HG02981 (cell line): ENCODE data around the gene C11orf71.

Experiments used
- ATAC-seq: cut with Tn5 transposase; IDR thresholded peaks from one replicate; pipeline ENCODE4 v1.9.1; 2021; ENCODE audit warnings: mild to moderate bottlenecking, moderate library complexity; ENCODE audit not compliant: unreplicated experiment

C11orf71 gene

DNA sequence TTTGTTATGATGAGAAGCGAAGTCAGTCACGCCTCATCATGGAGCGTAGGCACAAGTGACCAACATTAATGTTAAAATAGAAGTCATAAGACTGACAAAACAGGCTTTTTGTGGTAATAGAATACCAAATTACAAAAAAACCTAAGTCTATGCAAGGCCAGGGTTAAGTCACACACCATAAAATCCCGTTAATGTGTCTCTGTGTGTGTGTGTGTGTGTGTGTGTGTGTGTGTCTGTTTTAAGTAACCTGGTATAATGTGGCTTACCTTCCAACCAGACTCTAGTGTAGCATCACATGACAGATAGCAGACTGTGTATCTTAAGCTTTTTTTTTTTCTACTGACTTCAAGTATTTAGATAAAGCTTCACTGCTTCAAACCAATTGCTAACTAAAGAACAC, 38.0 kb downstream of the C11orf71 start:
- ATAC-seq, result no peak

DNA sequence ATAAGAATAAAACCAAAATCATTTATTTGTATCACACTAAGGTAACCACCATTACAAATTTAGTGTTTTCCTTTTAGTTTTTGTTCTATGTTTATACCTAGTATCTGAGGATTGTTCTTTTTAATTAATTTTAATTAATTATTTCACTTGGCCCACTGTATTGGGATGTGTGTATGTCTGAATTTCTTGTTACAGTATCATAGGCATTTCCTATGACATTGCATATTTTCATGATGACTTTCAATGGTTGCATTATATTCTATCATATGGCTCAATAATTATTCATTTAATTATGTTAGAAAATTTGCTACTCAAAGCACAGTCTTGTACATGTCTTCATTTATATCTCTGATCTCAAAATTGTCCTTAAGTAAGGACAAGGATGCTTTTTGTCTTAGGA, 41.0 kb downstream of the C11orf71 start:
- ATAC-seq, result no peak

DNA sequence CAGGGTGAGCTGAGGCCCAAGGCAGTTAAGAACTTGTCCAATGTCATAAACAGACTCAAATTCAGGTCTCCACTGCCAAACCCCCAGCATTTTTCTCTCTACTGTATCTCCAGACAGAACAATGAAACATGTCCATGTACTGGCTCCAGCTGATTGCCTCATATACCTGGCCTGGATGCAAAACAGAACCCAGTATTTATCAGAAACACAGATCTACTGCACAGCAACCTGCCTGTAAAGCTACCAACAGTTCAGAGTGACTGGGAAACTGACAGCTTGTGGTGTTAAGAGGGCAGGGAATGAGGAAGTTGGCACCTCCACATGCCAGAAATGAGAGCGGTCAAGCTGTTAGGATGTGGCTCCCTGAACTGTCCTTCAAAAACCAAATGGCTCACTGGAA, 41.6 kb downstream of the C11orf71 start:
- ATAC-seq, result no peak

DNA sequence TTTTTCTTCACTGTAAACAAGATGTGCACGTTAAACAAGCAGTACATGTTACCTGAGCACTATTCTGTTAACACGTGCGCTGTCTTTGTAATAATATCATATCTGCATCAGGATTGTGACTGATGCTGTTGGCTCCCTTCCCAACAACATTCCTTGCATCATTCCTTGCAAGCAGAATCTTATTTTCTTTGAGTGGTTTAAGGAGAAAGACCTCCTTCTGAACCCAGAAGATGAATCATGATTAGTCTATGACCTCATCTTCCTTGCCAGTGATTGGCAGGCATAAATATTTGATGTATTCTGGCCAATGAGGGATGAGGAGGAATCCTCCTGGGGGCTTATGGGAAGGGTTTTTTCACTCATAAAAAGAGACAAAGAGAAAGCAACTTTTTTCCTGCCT, 46.2 kb downstream of the C11orf71 start:
- ATAC-seq, result no peak

DNA sequence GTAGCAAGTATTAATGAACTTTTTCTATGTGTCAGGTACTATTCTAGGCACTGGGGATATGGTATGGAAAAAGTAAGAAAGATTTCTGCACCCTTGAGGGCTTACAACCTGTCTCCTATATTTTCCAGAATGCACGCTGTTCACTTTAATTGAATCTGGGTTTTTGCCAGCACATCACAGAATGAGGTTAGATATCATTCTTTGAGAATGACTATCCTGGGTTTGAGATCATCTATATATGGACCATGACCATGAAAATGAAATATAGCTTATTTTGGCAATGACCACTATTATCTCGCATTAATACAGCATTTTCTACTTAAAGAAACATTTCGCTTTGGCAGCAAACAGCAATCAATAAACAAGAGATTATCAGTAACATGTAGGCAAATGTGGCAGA, 46.9 kb downstream of the C11orf71 start:
- no peak for ATAC-seq

DNA sequence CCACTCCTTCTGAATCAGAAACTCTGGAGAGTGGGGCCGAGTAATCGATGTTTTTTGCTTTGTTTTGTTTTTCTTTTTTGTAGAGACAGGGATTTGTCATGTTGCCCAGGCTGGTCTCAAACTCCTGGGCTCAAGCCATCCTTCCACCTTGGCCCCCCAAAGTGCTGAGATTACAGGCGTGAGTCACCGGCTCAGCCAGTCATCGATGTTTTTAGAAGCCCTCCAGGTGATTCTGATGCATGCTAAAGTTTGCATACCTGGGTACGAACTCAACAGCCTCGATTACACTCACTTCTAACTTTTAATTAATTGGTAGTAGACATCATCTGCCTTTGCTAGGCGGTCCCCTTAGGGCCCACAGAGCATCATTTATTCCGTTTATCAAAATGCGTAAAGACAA, 50.3 kb downstream of the C11orf71 start:
- no peak for ATAC-seq
